Measurements from ENCODE around the gene SPG11. TPM values are rescaled to one million over a fixed set of nuclear protein-coding genes. Genes with fewer than 3 reads are reported as not detected.

SPG11 gene
- total and polyA plus RNA-seq, 9 of the 15 experiments (the other 6 are each of a cell fraction or from before 2014, with no cell fraction given), result 23.3 to 71.2 (median 45.6) TPM

DNA sequence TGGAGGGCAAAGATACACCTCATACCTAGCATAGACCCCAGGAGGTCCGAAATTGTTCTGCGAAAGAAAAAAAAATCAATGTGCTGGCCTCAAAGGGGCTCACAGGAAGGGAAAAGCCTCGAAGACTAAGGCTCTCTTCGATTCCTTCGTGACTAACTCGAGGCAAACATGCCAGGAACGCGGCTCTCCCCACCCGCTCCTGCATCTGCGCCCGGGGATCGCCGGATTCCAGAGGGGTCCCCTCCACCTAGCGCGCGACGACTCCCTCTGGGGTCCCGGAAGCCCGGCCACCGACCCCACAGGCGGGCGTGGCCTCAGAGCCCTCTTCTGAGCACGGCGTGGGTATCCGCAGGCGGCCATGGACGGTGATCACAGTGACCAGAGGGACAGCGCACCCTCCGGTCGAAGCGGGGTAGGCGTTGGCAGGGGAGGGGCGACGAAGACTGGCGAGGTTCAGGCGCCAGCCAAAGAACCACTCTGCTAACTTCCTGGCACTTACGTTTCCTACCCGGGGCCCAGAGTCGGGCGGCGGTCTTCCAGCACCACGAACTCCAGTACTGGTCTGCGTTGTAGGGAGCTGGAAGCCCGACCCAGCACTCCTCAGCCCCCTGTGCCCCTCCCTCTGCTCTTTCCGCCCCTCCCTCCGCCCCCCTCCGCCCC is 127.0 kb downstream of the SPG11 start (continued):
- TF ChIP-seq, protein P1, sequence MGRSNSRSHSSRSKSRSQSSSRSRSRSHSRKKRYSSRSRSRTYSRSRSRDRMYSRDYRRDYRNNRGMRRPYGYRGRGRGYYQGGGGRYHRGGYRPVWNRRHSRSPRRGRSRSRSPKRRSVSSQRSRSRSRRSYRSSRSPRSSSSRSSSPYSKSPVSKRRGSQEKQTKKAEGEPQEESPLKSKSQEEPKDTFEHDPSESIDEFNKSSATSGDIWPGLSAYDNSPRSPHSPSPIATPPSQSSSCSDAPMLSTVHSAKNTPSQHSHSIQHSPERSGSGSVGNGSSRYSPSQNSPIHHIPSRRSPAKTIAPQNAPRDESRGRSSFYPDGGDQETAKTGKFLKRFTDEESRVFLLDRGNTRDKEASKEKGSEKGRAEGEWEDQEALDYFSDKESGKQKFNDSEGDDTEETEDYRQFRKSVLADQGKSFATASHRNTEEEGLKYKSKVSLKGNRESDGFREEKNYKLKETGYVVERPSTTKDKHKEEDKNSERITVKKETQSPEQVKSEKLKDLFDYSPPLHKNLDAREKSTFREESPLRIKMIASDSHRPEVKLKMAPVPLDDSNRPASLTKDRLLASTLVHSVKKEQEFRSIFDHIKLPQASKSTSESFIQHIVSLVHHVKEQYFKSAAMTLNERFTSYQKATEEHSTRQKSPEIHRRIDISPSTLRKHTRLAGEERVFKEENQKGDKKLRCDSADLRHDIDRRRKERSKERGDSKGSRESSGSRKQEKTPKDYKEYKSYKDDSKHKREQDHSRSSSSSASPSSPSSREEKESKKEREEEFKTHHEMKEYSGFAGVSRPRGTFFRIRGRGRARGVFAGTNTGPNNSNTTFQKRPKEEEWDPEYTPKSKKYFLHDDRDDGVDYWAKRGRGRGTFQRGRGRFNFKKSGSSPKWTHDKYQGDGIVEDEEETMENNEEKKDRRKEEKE (IDR thresholded peaks at IDR 0.05; ENCODE audit: borderline replicate concordance in 1 of 2, control insufficient read depth in 1 of 2, low read depth in 2 of 2, low read length in 1 of 2), result no peak
- TF ChIP-seq, protein P2, sequence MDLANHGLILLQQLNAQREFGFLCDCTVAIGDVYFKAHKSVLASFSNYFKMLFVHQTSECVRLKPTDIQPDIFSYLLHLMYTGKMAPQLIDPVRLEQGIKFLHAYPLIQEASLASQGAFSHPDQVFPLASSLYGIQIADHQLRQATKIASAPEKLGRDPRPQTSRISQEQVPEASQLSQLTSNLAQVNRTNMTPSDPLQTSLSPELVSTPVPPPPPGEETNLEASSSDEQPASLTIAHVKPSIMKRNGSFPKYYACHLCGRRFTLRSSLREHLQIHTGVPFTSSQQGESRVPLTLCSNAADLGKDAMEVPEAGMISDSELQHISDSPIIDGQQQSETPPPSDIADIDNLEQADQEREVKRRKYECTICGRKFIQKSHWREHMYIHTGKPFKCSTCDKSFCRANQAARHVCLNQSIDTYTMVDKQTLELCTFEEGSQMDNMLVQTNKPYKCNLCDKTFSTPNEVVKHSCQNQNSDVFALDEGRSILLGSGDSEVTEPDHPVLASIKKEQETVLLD (IDR thresholded peaks at IDR 0.05), result peak; percentile 78; the same call in 1 of the 2 replicates
- TF ChIP-seq, protein P3, sequence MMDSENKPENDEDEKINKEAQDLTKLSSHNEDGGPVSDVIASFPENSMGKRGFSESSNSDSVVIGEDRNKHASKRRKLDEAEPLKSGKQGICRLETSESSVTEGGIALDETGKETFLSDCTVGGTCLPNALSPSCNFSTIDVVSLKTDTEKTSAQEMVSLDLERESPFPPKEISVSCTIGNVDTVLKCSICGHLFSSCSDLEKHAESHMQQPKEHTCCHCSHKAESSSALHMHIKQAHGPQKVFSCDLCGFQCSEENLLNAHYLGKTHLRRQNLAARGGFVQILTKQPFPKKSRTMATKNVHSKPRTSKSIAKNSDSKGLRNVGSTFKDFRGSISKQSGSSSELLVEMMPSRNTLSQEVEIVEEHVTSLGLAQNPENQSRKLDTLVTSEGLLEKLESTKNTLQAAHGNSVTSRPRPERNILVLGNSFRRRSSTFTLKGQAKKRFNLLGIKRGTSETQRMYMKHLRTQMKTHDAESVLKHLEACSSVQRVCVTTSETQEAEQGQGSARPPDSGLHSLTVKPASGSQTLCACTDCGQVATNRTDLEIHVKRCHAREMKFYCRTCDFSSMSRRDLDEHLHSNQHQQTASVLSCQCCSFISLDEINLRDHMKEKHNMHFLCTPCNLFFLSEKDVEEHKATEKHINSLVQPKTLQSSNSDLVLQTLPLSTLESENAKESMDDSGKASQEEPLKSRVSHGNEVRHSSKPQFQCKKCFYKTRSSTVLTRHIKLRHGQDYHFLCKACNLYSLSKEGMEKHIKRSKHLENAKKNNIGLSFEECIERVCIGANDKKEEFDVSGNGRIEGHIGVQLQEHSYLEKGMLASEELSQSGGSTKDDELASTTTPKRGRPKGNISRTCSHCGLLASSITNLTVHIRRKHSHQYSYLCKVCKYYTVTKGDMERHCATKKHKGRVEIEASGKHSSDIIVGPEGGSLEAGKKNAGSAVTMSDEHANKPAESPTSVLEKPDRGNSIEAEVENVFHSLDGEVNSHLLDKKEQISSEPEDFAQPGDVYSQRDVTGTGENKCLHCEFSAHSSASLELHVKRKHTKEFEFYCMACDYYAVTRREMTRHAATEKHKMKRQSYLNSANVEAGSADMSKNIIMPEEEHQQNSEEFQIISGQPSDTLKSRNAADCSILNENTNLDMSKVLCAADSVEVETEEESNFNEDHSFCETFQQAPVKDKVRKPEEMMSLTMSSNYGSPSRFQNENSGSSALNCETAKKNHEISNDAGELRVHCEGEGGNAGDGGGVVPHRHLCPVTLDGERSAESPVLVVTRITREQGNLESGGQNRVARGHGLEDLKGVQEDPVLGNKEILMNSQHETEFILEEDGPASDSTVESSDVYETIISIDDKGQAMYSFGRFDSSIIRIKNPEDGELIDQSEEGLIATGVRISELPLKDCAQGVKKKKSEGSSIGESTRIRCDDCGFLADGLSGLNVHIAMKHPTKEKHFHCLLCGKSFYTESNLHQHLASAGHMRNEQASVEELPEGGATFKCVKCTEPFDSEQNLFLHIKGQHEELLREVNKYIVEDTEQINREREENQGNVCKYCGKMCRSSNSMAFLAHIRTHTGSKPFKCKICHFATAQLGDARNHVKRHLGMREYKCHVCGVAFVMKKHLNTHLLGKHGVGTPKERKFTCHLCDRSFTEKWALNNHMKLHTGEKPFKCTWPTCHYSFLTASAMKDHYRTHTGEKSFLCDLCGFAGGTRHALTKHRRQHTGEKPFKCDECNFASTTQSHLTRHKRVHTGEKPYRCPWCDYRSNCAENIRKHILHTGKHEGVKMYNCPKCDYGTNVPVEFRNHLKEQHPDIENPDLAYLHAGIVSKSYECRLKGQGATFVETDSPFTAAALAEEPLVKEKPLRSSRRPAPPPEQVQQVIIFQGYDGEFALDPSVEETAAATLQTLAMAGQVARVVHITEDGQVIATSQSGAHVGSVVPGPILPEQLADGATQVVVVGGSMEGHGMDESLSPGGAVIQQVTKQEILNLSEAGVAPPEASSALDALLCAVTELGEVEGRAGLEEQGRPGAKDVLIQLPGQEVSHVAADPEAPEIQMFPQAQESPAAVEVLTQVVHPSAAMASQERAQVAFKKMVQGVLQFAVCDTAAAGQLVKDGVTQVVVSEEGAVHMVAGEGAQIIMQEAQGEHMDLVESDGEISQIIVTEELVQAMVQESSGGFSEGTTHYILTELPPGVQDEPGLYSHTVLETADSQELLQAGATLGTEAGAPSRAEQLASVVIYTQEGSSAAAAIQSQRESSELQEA (IDR thresholded peaks at IDR 0.05; ENCODE audit: low read depth), result no peak
- peak; percentile 93 for TF ChIP-seq L3MBTL2 (IDR thresholded peaks at IDR 0.05)
- no peak for TF ChIP-seq ZNF174 (CRISPR knock-in tag; IDR thresholded peaks at IDR 0.05)
- no peak for TF ChIP-seq RBM22 (IDR thresholded peaks at IDR 0.05; ENCODE audit: low read depth, low read length, poor library complexity, severe bottlenecking)
- TF ChIP-seq TOE1 (IDR thresholded peaks at IDR 0.05; ENCODE audit: borderline replicate concordance), result peak; percentile 25; the same call in 1 of the 2 replicates
- TF ChIP-seq TOE1 (CRISPR knock-in tag; IDR thresholded peaks at IDR 0.05; ENCODE audit: borderline replicate concordance, low read depth), result no peak
- no peak; a peak in 1 of 4 replicates for TF ChIP-seq KDM1A (IDR thresholded peaks at IDR 0.05)
- TF ChIP-seq CHD2 (IDR thresholded peaks at IDR 0.05; ENCODE audit: low read depth, low read length), result no peak

Measured in K562 (cell line).